Vagina (tissue), 2 donors: ENCODE results near the gene SNORC. TPM values are rescaled to one million over a fixed set of nuclear protein-coding genes. Genes with fewer than 3 reads are reported as not detected.
"Not testable (repeated sequence)": the region's sequence is repeated elsewhere in the genome, so short reads cannot be mapped to it uniquely, and the experiment has no call there.

Experiments
- DNase-seq, 2 donors: peaks; one replicate each; pipeline ENCODE4 v3.0.0-alpha.2; 2017; ENCODE audit errors: extremely low spot score in 2 of 2
- H3K27ac ChIP-seq: fragments of 200-600 bp; sonication (generic); one replicate; pipeline ENCODE4 v1.5.1; 2019
- H3K27me3 ChIP-seq: fragments of 200-600 bp; sonication (generic); one replicate; pipeline ENCODE4 v1.5.1; 2019
- H3K36me3 ChIP-seq, 2 donors: fragments of 200-600 bp; sonication (generic); one replicate each; pipeline ENCODE4 v1.5.1; 2017 to 2019
- H3K4me1 ChIP-seq: fragments of 200-600 bp; sonication (generic); one replicate; pipeline ENCODE4 v1.5.1; 2019
- H3K4me3 ChIP-seq, 2 donors: fragments of 200-600 bp; sonication (generic); 1 replicate in 1 of 2; 2 replicates in 1 of 2; pipeline ENCODE4 v1.5.1; 2016 to 2019
- H3K9me3 ChIP-seq: fragments of 200-600 bp; sonication (generic); one replicate; pipeline ENCODE4 v1.5.1; 2019
- CTCF ChIP-seq, 3 experiments: fragments of 450-650 bp in 2 of 3; fragments of 200-600 bp in 1 of 3; sonication (generic) in 1 of 3; IDR thresholded peaks; one replicate each; pipeline ENCODE4 v1.5.1; 2017 to 2019; ENCODE audit warnings: antibody characterized with exemption in 3 of 3, mild to moderate bottlenecking in 2 of 3, moderate library complexity in 2 of 3
- POLR2A ChIP-seq, 2 donors: fragments of 450-650 bp; IDR thresholded peaks; one replicate each; pipeline ENCODE4 v1.6.1; 2017; ENCODE audit warnings: antibody characterized with exemption in 2 of 2, mild to moderate bottlenecking in 2 of 2, moderate library complexity in 2 of 2
- POLR2AphosphoS5 ChIP-seq, 2 donors: sonication (generic); formaldehyde crosslinking; IDR thresholded peaks; one replicate each; pipeline ENCODE4 v1.9.0; 2017; ENCODE audit warnings: antibody characterized with exemption in 2 of 2, mild to moderate bottlenecking in 2 of 2, low read depth in 1 of 2; ENCODE audit not compliant: insufficient read depth in 1 of 2
- intact Hi-C: fragments of 100-400 bp; cut with DNase I; formaldehyde crosslinking; loops from one replicate; pipeline ENCODE4 v1.15.1; 2023
- total RNA-seq: library from RNA; depleted of rRNA; stranded (reverse); fragments of >200 nt; gene quantifications from one replicate; pipeline ENCODE4 v1.2.3, GENCODE V29; 2016

SNORC gene
- total RNA-seq, 1 donor from 2014 or later: not detected

GRCh38 chr2:232846055-232846454 lies 24.0 kb upstream of the SNORC start:
- Histone ChIP-seq H3K36me3 (peaks cover 0 to 86% of the 10 kb centered on the region in 2 donors), H3K9me3 (no peaks in the 10 kb centered on the region), H3K27ac (no peak overlapping the region), H3K27me3 (no peaks in the 10 kb centered on the region), H3K4me1 (no peaks in the 10 kb centered on the region), H3K4me3 (no peak overlapping the region)
- no peak for DNase-seq
- intact Hi-C loops: loop anchor here (5.0 kb wide), 1 partner anchor 406 kb away; the partner anchor contains the start of gene ATG16L1
- no peak for TF ChIP-seq POLR2A (IDR thresholded peaks at IDR 0.05)
- TF ChIP-seq CTCF (IDR thresholded peaks at IDR 0.05): no peak
- TF ChIP-seq POLR2AphosphoS5 (IDR thresholded peaks at IDR 0.05; ENCODE audit: insufficient read depth in 1 of 2, low read depth in 1 of 2): no peak

- Histone ChIP-seq H3K36me3 (peaks cover 0 to 75% of the 10 kb centered on the region in 2 donors), H3K4me3 (no peak overlapping the region), H3K4me1 (peaks cover 9% of the 10 kb centered on the region), H3K9me3 (no peaks in the 10 kb centered on the region), H3K27me3 (no peaks in the 10 kb centered on the region), H3K27ac (no peak overlapping the region)
- DNase-seq: no peak
- no peak for TF ChIP-seq CTCF (IDR thresholded peaks at IDR 0.05)
- no peak for TF ChIP-seq POLR2A (IDR thresholded peaks at IDR 0.05)
- intact Hi-C loops: no loop called here
Observed at GRCh38 chr2:232850039-232850438, 20.0 kb upstream of the SNORC start.

DNA sequence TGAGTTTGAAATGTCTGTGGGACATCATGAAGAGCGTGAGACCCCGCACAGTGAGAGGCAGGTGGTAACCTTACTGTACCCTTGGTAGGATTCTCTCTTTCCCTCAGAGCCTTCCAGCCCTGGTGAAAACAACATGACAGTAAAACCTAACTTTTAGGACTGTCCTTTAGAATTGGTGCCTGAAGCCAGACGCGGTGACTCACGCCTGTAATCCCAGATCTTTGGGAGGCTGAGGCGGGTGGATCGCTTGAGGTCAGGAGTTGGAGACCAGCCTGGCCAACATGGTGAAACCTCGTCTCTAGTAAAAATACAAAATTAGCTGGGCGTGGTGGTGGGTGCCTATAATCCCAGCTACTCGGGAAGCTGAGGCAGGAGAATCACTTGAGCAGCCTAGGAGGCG lies 18.0 kb upstream of the SNORC start:
- DNase-seq, H3K9me3 ChIP-seq, H3K4me1 ChIP-seq, H3K27me3 ChIP-seq, intact Hi-C loops, H3K4me3 ChIP-seq, H3K27ac ChIP-seq: not testable (repeated sequence)
- peaks cover 0 to 66% of the 10 kb centered on the region in 2 donors for H3K36me3 ChIP-seq

GRCh38 chr2:232852676-232853075 lies 17.4 kb upstream of the SNORC start:
- intact Hi-C loops: no loop called here
- peaks cover 0 to 66% of the 10 kb centered on the region in 2 donors for H3K36me3 ChIP-seq

DNA sequence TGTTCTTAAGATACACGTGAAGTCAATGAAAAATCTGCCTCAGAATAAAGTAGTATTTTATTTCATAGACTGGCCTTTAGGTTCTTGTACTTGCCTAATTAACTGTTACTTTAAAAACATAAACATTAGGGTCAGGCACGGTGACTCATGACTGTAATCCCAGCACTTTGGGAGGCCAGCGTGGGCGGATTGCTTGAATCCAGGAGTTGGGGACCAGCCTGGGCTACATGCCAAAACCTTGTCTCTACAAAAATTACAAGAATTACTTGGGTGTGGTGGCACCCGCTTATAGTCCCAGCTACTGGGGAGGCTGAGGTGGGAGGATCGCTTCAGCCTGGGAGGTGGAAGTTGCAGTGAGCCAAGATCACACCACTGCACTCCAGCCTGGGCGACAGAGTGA lies 16.0 kb upstream of the SNORC start:
- no peak for DNase-seq
- no peaks in the 10 kb centered on the region for H3K9me3 ChIP-seq
- H3K27ac ChIP-seq: no peak overlapping the region
- intact Hi-C loops: no loop called here
- peaks cover 9% of the 10 kb centered on the region for H3K4me1 ChIP-seq
- H3K4me3 ChIP-seq: no peak overlapping the region
- TF ChIP-seq POLR2A (IDR thresholded peaks at IDR 0.05) (no peak), POLR2AphosphoS5 (IDR thresholded peaks at IDR 0.05; ENCODE audit: insufficient read depth in 1 of 2, low read depth in 1 of 2) (no peak), CTCF (IDR thresholded peaks at IDR 0.05) (no peak)
- no peaks in the 10 kb centered on the region for H3K27me3 ChIP-seq
- peaks cover 4 to 64% of the 10 kb centered on the region in 2 donors for H3K36me3 ChIP-seq

More at GRCh38 chr2:232852676-232853075, 17.4 kb upstream of the SNORC start:
- DNase-seq: no peak
- Histone ChIP-seq H3K9me3 (no peaks in the 10 kb centered on the region), H3K4me1 (peaks cover 9% of the 10 kb centered on the region), H3K4me3 (no peak overlapping the region), H3K27ac (no peak overlapping the region), H3K27me3 (no peaks in the 10 kb centered on the region)
- TF ChIP-seq CTCF (IDR thresholded peaks at IDR 0.05) (no peak), POLR2A (IDR thresholded peaks at IDR 0.05) (no peak), POLR2AphosphoS5 (IDR thresholded peaks at IDR 0.05; ENCODE audit: insufficient read depth in 1 of 2, low read depth in 1 of 2) (no peak)

DNA sequence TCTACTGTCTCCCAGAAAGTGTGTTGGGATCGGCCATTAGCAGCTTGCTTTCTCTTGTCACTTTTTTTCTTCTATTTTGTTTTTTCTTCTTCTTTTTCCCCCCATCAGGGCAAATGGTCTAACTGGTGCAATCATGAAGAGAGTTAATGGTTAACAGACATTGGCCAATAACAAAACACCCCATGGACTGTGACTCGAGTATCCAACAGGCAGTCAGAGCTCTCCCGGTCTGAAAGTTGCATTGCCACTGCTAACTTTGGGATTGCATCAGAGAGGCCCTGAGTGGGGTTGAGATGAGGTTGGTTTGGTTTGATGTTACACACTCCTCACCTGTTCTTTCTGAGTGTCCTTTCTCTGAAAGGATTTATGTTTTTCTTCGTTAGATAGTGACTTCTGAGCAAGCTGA lies 12.9 kb upstream of the SNORC start:
- Histone ChIP-seq H3K36me3 (peaks cover 4 to 38% of the 10 kb centered on the region in 2 donors), H3K4me1 (peaks cover 9% of the 10 kb centered on the region), H3K27ac (no peak overlapping the region), H3K27me3 (no peaks in the 10 kb centered on the region), H3K4me3 (no peak overlapping the region), H3K9me3 (no peaks in the 10 kb centered on the region)
- DNase-seq: no peak
- intact Hi-C loops: no loop called here
- TF ChIP-seq POLR2AphosphoS5 (IDR thresholded peaks at IDR 0.05; ENCODE audit: insufficient read depth in 1 of 2, low read depth in 1 of 2): no peak
- TF ChIP-seq CTCF (IDR thresholded peaks at IDR 0.05): no peak
- no peak for TF ChIP-seq POLR2A (IDR thresholded peaks at IDR 0.05)
